ENCODE results near the gene RPL35A. TPM values are rescaled to one million over a fixed set of nuclear protein-coding genes. Genes with fewer than 3 reads are reported as not detected.
"Not testable (repeated sequence)": the region's sequence is repeated elsewhere in the genome, so short reads cannot be mapped to it uniquely, and the experiment has no call there.

Gene RPL35A
- total RNA-seq, 1 donor from 2014 or later = 676 TPM

DNA sequence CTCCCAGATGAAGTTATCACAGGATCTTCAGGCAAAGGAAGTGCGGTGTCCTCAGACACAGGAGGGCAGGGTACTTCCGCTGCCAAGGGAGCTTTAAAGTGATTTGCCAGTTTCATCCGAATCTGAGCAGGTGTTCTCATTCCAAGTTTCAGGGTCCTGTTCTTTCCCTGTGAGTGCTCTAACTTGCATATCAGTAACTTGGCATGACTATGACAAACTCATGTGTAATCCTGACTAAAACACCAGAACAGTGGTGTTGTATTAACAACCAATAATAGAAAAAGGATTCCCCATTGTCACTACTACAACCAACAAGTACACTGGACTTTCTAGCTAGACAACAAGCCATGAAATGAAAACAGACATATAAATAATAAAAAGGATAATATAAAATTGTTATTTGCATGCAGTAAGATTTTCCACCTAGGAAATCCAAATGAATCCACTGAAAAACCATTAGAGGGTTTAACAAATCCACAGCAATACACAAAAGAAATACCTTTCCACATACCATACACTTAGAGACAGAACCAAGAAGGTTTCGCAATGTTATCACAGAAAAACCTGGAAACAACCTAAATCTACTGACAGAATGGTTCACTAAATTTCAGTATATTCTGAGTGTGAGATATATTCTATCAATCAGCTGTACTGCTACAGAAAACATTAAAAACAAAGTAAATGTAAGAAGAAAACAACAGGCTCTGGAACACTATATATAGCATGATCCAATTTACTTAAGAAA, 40.9 kb upstream of the RPL35A start:
- no peak for FAIRE-seq
- no peak for TF ChIP-seq CTCF (IDR thresholded peaks at IDR 0.05; ENCODE audit: insufficient read depth, low read length, severe bottlenecking)
- Histone ChIP-seq H3K27me3 (ENCODE audit: control insufficient read depth, insufficient read depth, low read length) (no peaks in the 10 kb centered on the region), H3K4me3 (ENCODE audit: low read depth, low read length) (no peak overlapping the region), H3K36me3 (ENCODE audit: control insufficient read depth, insufficient read depth, low read length) (no peaks in the 10 kb centered on the region)
- DNase-seq (ENCODE audit: low read depth) = peak; percentile 34

- DNase-seq (ENCODE audit: low read depth) (no peak), FAIRE-seq (no peak)
- no peaks in the 10 kb centered on the region for H3K27me3 ChIP-seq (ENCODE audit: control insufficient read depth, insufficient read depth, low read length)
- no peak for TF ChIP-seq CTCF (IDR thresholded peaks at IDR 0.05; ENCODE audit: insufficient read depth, low read length, severe bottlenecking)
- no peaks in the 10 kb centered on the region for H3K36me3 ChIP-seq (ENCODE audit: control insufficient read depth, insufficient read depth, low read length)
- H3K4me3 ChIP-seq (ENCODE audit: low read depth, low read length) = no peak overlapping the region
Observed at GRCh38 chr3:197912741-197913476, 37.1 kb upstream of the RPL35A start.

DNA sequence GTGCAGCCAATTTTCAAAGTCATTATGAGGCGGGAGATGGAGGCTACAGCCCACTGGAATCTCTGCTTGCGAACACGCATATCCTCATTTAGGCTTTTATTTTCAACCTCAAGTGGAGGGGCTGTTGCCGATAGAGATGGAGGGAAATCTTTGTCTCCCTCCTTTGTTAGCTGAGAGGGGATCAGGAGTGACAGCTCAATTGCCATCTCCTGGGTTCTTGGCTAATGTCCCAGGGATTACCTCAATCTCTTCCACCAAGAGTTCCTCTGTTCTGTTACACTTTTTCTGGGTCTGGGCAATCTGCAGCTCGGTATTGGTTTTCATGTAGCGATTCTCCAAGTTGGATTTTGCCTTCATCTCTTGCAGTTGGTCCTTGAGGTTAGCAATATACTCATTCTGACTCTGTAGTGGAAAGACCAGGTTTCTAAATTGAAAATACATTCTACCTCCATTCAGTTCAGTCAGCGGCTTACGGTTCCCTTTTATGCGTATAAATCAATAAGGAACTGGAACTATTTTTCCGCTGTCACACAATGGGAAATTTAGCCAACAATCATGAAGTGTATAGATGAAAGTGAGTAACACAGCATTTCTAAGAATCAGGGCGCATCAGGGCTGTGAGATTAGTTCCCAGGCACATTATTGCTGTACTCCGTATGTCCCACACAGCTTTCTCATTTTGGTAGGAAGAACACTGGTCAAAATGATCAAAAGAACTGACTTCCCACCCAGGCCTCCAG, 36.2 kb upstream of the RPL35A start:
- TF ChIP-seq CTCF (IDR thresholded peaks at IDR 0.05; ENCODE audit: insufficient read depth, low read length, severe bottlenecking) = no peak
- H3K27me3 ChIP-seq (ENCODE audit: control insufficient read depth, insufficient read depth, low read length) = no peaks in the 10 kb centered on the region
- H3K4me3 ChIP-seq (ENCODE audit: low read depth, low read length) = no peak overlapping the region
- DNase-seq (ENCODE audit: low read depth) = no peak
- FAIRE-seq = no peak
- no peaks in the 10 kb centered on the region for H3K36me3 ChIP-seq (ENCODE audit: control insufficient read depth, insufficient read depth, low read length)

- not testable (repeated sequence) for H3K36me3 ChIP-seq (ENCODE audit: control insufficient read depth, insufficient read depth, low read length); H3K27me3 ChIP-seq (ENCODE audit: control insufficient read depth, insufficient read depth, low read length); FAIRE-seq; DNase-seq (ENCODE audit: low read depth); H3K4me3 ChIP-seq (ENCODE audit: low read depth, low read length)
Observed at GRCh38 chr3:197921429-197922275, 28.3 kb upstream of the RPL35A start.

DNA sequence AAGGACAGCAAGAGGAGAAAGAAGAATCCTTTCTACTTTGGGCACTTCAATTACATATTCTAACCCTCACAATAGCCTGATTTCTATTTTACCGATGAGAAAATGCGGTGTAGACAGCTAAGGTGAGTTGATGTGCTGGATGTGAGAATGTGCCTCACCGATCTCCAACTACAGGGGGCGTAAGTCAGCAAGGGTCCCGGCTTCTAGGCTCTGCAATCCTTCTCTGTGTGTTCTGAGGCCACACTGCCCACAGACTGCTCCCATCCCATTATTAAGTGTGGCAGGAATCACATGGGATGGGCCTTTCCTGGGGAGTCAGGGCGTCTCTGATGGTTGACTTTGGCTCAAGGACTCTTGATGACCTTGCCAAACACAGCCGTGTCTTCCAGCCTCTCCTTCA, 23.6 kb upstream of the RPL35A start:
- TF ChIP-seq CTCF (IDR thresholded peaks at IDR 0.05; ENCODE audit: insufficient read depth, low read length, severe bottlenecking) = peak; percentile 26
- FAIRE-seq = no peak

DNA sequence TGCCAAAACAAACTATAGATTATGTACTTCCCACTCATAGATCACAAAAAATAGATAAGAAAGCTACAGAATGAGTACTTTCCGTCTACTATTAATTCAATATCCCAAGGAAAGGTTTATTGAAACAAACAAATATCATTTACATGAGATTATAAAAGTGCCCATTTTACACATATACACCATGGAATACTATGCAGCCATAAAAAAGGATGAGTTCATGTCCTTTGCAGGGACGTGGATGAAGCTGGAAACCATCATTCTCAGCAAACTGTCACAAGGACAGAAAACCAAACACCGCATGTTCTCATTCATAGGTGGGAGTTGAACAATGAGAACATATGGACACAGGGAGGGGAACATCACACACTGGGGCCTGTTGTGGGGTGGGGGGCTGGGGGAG, 22.4 kb upstream of the RPL35A start:
- not testable (repeated sequence) for H3K27me3 ChIP-seq (ENCODE audit: control insufficient read depth, insufficient read depth, low read length); H3K36me3 ChIP-seq (ENCODE audit: control insufficient read depth, insufficient read depth, low read length); DNase-seq (ENCODE audit: low read depth); H3K4me3 ChIP-seq (ENCODE audit: low read depth, low read length); FAIRE-seq

More for the DNA sequence above, 23.6 kb upstream of the RPL35A start:
- no peak for DNase-seq (ENCODE audit: low read depth)
- no peaks in the 10 kb centered on the region for H3K36me3 ChIP-seq (ENCODE audit: control insufficient read depth, insufficient read depth, low read length)
- H3K4me3 ChIP-seq (ENCODE audit: low read depth, low read length) = no peak overlapping the region
- H3K27me3 ChIP-seq (ENCODE audit: control insufficient read depth, insufficient read depth, low read length) = no peaks in the 10 kb centered on the region

Data from bronchial epithelial cell (primary cell).